Activated gamma-delta T cell treated with anti-CD3 and anti-CD28 coated beads, Interleukin-2, amount 50 U/mL, for 16 hours (primary cell): ENCODE measurements around the gene TNFRSF21.
A peak's percentile ranks its signal among the peaks of the same experiment; 100 is the strongest.
"Not testable (repeated sequence)": the region's sequence is repeated elsewhere in the genome, so short reads cannot be mapped to it uniquely, and the experiment has no call there.

Source experiments
- DNase-seq: peaks from one replicate; pipeline ENCODE4 v3.0.0-alpha.2; 2020; ENCODE audit warnings: low read depth

TNFRSF21 gene, protein sequence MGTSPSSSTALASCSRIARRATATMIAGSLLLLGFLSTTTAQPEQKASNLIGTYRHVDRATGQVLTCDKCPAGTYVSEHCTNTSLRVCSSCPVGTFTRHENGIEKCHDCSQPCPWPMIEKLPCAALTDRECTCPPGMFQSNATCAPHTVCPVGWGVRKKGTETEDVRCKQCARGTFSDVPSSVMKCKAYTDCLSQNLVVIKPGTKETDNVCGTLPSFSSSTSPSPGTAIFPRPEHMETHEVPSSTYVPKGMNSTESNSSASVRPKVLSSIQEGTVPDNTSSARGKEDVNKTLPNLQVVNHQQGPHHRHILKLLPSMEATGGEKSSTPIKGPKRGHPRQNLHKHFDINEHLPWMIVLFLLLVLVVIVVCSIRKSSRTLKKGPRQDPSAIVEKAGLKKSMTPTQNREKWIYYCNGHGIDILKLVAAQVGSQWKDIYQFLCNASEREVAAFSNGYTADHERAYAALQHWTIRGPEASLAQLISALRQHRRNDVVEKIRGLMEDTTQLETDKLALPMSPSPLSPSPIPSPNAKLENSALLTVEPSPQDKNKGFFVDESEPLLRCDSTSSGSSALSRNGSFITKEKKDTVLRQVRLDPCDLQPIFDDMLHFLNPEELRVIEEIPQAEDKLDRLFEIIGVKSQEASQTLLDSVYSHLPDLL

GRCh38 chr6:47309291-47310130 is at the start of gene TNFRSF21:
TNFRSF21 (minus strand) TSS chr6:47309905; CDS start chr6:47309511, 394 bp downstream.
- DNase-seq, result peak; percentile 50

GRCh38 chr6:47358440-47359225 is 48.9 kb upstream of the TNFRSF21 start:
- no peak for DNase-seq

- DNase-seq, result no peak
Observed at GRCh38 chr6:47357827-47358226, 48.1 kb upstream of the TNFRSF21 start.

DNA sequence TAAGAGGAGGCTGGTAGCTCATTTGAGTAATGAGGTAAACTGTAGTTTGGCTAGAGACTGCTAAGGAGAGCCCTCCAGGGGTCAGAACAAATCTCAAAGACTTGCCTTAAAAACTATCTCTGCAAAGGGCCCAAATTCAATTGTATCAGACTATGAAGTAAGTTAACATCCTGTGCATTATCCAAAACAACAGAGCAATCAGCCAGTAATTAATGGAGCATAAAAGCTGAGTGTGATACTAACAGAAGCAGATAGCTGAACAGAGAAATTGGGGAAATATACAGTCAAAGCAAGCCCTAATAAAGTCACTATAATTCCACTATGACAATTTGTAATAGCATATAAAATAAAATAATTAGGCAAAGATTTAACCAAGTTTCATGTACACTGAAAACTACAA is 45.8 kb upstream of the TNFRSF21 start:
- no peak for DNase-seq

GRCh38 chr6:47353871-47354270 is 44.2 kb upstream of the TNFRSF21 start:
- no peak for DNase-seq

DNA sequence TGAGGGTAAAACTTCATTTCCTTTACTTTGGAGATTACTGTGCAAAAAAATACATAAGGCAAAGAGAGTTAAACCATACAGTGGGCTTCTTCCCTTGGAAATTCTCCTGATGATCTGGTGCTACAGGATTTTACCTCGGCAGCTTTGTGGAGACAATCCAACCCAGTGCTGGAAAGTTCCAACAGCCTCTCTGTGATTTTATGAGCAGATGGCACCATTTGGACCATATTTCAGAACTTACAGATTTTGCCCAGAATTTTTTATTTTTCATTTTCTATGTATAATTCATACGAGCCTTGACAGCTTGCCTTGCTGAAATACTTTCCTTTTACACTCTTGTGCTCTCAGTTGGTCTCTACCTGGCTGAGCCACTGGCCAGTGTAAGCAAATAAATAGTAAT is 43.3 kb upstream of the TNFRSF21 start:
- DNase-seq, result no peak

- DNase-seq, result no peak
Observed at GRCh38 chr6:47352194-47352920, 42.7 kb upstream of the TNFRSF21 start.

DNA sequence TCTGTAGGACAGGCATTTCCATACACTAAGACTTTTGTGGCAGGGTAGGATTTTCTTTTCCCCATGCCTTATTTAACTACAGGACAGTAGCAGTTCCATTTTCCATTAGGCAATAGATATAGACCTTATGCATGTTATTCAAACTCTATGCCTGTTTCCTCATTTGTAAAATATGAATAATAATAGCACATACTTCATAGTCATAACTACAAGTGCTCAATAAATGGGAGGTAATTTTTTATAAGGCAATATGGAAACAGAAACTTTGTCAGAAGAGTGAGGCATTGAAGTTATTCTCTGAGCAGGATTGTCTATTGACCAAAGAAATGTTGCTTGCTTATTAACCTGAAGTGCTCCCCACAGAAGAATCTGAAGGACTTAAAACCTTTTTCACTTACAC is 41.9 kb upstream of the TNFRSF21 start:
- no peak for DNase-seq

GRCh38 chr6:47349931-47350330 is 40.2 kb upstream of the TNFRSF21 start:
- DNase-seq, result no peak

DNA sequence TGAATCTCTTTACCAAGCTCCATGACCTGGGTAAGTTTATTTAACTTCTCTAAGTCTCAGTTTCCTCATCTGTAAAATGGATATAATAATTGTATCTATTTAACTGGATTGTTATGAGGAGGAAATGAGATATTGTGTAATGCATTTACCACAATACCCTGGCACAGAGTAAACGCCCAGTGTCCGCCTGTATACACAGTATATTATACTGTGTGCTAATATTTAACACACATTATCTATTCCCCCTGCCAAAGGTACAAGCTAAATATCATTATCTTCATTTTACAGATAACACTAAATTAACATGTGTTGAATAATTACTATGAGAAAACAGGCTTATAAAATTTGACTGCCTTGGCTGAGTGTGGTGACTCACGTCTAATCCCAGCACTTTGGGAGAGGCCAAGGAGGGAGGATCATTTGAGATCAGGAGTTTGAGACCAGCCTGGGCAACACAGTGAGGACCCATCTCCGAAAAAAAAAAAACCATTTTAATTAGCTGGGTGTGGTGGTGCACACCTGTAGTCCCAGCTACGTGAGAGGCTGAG is 38.7 kb upstream of the TNFRSF21 start:
- DNase-seq, result no peak

DNA sequence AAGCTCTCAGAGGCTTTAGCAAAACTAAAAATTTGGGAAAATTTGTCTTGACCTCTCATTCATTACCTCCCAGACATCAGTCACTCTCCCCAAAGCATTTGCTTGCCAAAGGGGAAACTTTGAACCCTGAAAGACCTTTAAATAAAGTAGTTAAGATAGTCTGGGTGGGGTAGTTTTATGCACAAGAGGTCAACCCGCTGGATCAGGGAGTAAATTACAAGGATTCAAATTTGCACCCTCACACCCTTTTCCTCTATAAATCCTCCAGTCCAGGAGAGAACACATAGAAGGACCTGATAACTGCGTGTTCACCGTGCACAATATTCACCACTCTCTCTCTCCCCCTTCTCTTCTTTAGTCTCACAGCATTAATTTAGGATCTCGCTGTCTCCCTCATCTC is 36.1 kb upstream of the TNFRSF21 start:
- DNase-seq, result no peak

GRCh38 chr6:47344022-47344421 is 34.3 kb upstream of the TNFRSF21 start:
- DNase-seq, result no peak

- DNase-seq, result no peak
Observed at GRCh38 chr6:47343600-47343999, 33.9 kb upstream of the TNFRSF21 start.

- no peak for DNase-seq
Observed at GRCh38 chr6:47342824-47343223, 33.1 kb upstream of the TNFRSF21 start.

- DNase-seq, result no peak
Observed at GRCh38 chr6:47337519-47337918, 27.8 kb upstream of the TNFRSF21 start.

DNA sequence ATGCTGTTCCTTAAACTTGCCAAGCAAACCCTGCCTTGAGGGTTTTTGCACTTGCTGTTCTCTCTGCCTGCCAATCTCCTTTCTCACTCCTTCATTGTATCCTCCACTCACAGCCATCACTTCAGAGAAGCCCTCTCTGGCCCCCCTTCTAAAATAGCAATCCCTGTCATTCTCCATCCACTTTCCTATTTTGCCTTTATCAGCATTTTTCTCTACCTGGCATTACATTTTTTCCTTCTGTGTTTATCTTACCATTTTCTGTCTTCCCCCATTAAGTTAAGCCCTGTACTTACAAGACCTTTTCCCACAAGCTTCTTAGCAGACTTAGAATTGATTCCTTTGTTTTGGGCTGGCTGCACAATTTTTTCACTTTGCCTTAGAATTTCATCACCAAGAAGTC is 26.6 kb upstream of the TNFRSF21 start:
- DNase-seq, result no peak

DNA sequence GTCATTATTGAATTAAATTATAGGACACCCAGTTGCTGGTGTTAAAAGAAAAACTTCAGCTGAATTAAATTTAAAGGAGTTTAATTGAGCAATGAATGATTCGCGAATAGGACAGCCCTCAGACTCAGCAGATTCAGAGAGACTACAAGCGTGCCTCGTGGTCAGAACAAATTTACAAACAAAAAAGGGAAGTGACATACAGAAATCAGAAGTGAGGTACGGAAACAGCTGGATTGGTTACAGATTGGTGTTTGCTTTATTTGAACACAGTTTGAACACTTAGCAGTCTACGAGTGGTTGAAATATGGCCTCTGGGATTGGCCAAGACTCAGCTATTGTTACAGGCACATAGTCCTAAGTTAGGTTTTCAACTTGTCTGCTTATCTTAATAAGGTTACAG is 25.8 kb upstream of the TNFRSF21 start:
- no peak for DNase-seq

DNA sequence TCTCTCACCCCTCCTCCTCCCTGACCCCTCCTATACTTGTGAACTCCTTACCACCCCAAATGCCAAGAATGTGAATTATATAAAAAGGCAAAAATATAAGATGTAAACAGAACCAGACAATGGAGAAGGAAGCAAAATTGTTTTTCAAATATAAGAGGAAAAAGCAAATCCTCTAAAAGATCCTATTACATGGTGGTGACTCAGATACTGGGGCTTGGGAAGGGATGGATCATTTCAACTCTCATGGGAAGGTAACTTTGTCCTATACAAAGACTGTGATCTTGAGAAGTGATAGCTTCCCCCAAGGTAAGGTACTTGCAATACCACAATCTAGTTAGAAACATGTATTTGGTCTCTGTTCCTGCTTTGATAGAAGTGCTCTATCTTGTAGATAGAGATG is 24.6 kb upstream of the TNFRSF21 start:
- no peak for DNase-seq

GRCh38 chr6:47328606-47329005 is 18.9 kb upstream of the TNFRSF21 start:
- not testable (repeated sequence) for DNase-seq

- DNase-seq, result not testable (repeated sequence)
Observed at GRCh38 chr6:47328139-47328538, 18.4 kb upstream of the TNFRSF21 start.

DNA sequence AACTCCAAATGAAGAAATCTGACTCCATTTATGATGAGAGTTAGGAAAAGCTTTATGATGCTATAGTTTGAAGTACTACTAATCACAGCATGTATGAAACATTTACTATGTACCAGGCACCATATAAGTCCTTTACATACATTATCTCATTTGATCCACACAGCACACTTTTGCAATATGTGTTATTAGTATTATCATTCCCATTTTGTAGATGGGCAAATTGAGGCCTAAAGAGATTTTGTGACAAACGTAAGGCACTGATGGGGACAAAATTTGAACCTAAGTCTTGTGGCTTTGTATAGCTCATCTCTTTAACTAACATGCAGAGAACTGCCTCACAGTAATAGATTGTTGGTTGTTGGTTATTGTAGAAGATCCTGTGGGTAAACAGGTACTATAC is 14.2 kb upstream of the TNFRSF21 start:
- DNase-seq, result no peak
